Neuronal stem cell (in vitro differentiated cells): ENCODE measurements around the gene SSRP1.
A peak's percentile ranks its signal among the peaks of the same experiment; 100 is the strongest.

Experiments
- DNase-seq: peaks from one replicate; pipeline ENCODE4 v3.0.0-alpha.2; 2013; ENCODE audit warnings: low spot score
- H2AFZ ChIP-seq: one replicate; pipeline ENCODE4 v1.6.1; 2013; ENCODE audit warnings: mild to moderate bottlenecking, low read length, inconsistent platforms
- H2AK5ac ChIP-seq: 2 replicates; pipeline ENCODE4 v1.6.1; 2013; ENCODE audit warnings: low read depth, mild to moderate bottlenecking, inconsistent platforms, low read length, moderate library complexity, mixed read lengths
- H2BK120ac ChIP-seq: 2 replicates; pipeline ENCODE4 v1.6.1; 2013; ENCODE audit warnings: low read depth, mild to moderate bottlenecking, inconsistent platforms, low read length, moderate library complexity, mixed read lengths
- H2BK12ac ChIP-seq: one replicate; pipeline ENCODE4 v1.6.1; 2013; ENCODE audit warnings: low read length, inconsistent platforms
- H2BK15ac ChIP-seq: 2 replicates; pipeline ENCODE4 v1.6.1; 2013; ENCODE audit warnings: mild to moderate bottlenecking, low read length, inconsistent platforms, mixed read lengths
- H2BK5ac ChIP-seq: one replicate; pipeline ENCODE4 v1.6.1; 2013; ENCODE audit warnings: inconsistent platforms, mild to moderate bottlenecking, low read length, moderate library complexity
- H3K14ac ChIP-seq: one replicate; pipeline ENCODE4 v1.6.1; 2013; ENCODE audit warnings: low read length, inconsistent platforms
- H3K18ac ChIP-seq: 2 replicates; pipeline ENCODE4 v1.6.1; 2013; ENCODE audit warnings: low read length, inconsistent platforms
- H3K23ac ChIP-seq: 2 replicates; pipeline ENCODE4 v1.6.1; 2013; ENCODE audit warnings: low read depth, mild to moderate bottlenecking, mixed read lengths, low read length, inconsistent platforms; ENCODE audit not compliant: poor library complexity
- H3K27ac ChIP-seq: replicated peaks from 3 replicates; pipeline ENCODE4 v1.5.1; 2013; ENCODE audit warnings: low read length, inconsistent platforms
- H3K27me3 ChIP-seq, 3 experiments: 2 replicates each; pipeline ENCODE4 v1.6.1; 2013; ENCODE audit warnings: low read length in 3 of 3, mild to moderate bottlenecking in 2 of 3, inconsistent platforms in 1 of 3, low read depth in 1 of 3, mixed read lengths in 1 of 3, moderate library complexity in 1 of 3; ENCODE audit not compliant: control insufficient read depth in 3 of 3, insufficient read depth in 3 of 3
- H3K36me3 ChIP-seq, 2 donors: replicated peaks in 1 of 2; 2 replicates each; pipeline ENCODE4 v1.6.1; 2013; ENCODE audit warnings: low read length in 2 of 2; ENCODE audit not compliant: control insufficient read depth in 2 of 2, insufficient read depth in 2 of 2
- H3K4ac ChIP-seq: 2 replicates; pipeline ENCODE4 v1.6.1; 2013; ENCODE audit warnings: inconsistent platforms, mild to moderate bottlenecking, low read length, moderate library complexity
- H3K4me1 ChIP-seq, 2 donors: 1 replicate in 1 of 2; 2 replicates in 1 of 2; pipeline ENCODE4 v1.6.1; 2013; ENCODE audit warnings: low read length in 2 of 2, low read depth in 1 of 2; ENCODE audit not compliant: control insufficient read depth in 2 of 2, insufficient read depth in 1 of 2
- H3K4me2 ChIP-seq: one replicate; pipeline ENCODE4 v1.6.1; 2013; ENCODE audit warnings: mild to moderate bottlenecking, low read length, inconsistent platforms; ENCODE audit not compliant: insufficient read depth, poor library complexity, severe bottlenecking
- H3K4me3 ChIP-seq, 2 donors: 2 replicates each; pipeline ENCODE4 v1.5.1; 2013; ENCODE audit warnings: low read length in 2 of 2, mild to moderate bottlenecking in 2 of 2, inconsistent platforms in 1 of 2, moderate library complexity in 1 of 2
- H3K79me1 ChIP-seq: one replicate; pipeline ENCODE4 v1.6.1; 2013; ENCODE audit warnings: low read depth, mild to moderate bottlenecking, inconsistent platforms, low read length, moderate library complexity
- H3K9ac ChIP-seq: one replicate; pipeline ENCODE4 v1.6.1; 2013; ENCODE audit warnings: mild to moderate bottlenecking, low read depth, low read length, inconsistent platforms; ENCODE audit not compliant: poor library complexity
- H3K9me3 ChIP-seq, 2 donors: replicated peaks in 1 of 2; 2 replicates each; pipeline versions ENCODE3 to v1.6.1; 2013; ENCODE audit warnings: low read length in 2 of 2, mild to moderate bottlenecking in 2 of 2, inconsistent platforms in 1 of 2, low read depth in 1 of 2, mixed read lengths in 1 of 2, moderate library complexity in 1 of 2; ENCODE audit not compliant: control insufficient read depth in 2 of 2, insufficient read depth in 1 of 2
- H4K8ac ChIP-seq: one replicate; pipeline ENCODE4 v1.6.1; 2013; ENCODE audit warnings: low read depth, mild to moderate bottlenecking, inconsistent platforms, low read length, moderate library complexity
- H4K91ac ChIP-seq: one replicate; pipeline ENCODE4 v1.6.1; 2013; ENCODE audit warnings: low read length, low read depth, mild to moderate bottlenecking, inconsistent platforms; ENCODE audit not compliant: poor library complexity
- WGBS, 2 donors: extraction: QIAGEN DNeasy Blood & Tissue Kit; methylation state at CpG; one replicate each; pipeline ENCODE4 v1.1.7; 2013; ENCODE audit warnings: missing lambda C conversion rate in 2 of 2, mixed read lengths in 1 of 2; ENCODE audit not compliant: insufficient read length in 2 of 2, insufficient replicate concordance in 1 of 2; ENCODE audit errors: extremely low coverage in 2 of 2; 5-methylcytosine and 5-hydroxymethylcytosine counted together

Gene SSRP1

DNA sequence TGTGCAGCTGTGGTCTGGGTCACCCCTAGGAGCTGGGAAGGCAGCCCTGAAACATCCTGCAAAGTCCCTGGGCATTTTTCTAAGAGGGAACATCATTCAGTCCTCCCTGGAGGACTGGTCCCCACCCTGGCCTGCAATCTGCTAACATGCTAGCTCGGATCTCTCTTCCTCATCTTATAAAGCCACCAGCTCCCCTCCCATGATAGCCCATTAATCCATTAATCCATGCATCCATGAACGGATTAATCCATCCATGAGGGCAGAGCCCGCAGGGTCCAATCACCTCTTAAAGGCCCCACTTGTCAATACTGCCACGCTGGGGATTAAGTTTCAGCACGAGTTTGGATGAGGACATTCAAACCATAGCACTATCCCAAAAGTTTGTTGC lies 33.1 kb upstream of the SSRP1 start:
- Histone ChIP-seq H3K79me1 (no peaks in the 10 kb centered on the region), H3K36me3 (no peaks in the 10 kb centered on the region), H3K23ac (no peak overlapping the region), H3K4ac (no peak overlapping the region), H2AFZ (no peak overlapping the region), H2BK5ac (no peak overlapping the region), H4K8ac (no peak overlapping the region), H3K4me1 (peaks cover 8 to 13% of the 10 kb centered on the region in 2 donors), H2BK15ac (no peak overlapping the region), H3K9me3 (no peaks in the 10 kb centered on the region), H3K18ac (no peak overlapping the region), H2BK12ac (no peak overlapping the region), H4K91ac (no peak overlapping the region), H2AK5ac (no peak overlapping the region), H3K27me3 (peaks cover 0 to 29% (median 0%) of the 10 kb centered on the region in 3 experiments), H3K27ac (no peak overlapping the region), H3K4me3 (no peak overlapping the region), H3K4me2 (no peak overlapping the region), H3K14ac (no peak overlapping the region), H2BK120ac (no peak overlapping the region), H3K9ac (no peak overlapping the region)
- WGBS, 2 donors: no CpG with 5 or more reads among the region's 5 CpGs
- no peak for DNase-seq

- no peak overlapping the region for H2BK120ac ChIP-seq
- no peak for DNase-seq
- no peak overlapping the region for H3K4ac ChIP-seq
- no peak overlapping the region for H2BK15ac ChIP-seq
- no peaks in the 10 kb centered on the region for H3K36me3 ChIP-seq
- WGBS, 2 donors: no CpG with 5 or more reads among the region's 19 CpGs
- no peak overlapping the region for H2BK5ac ChIP-seq
- H3K4me3 ChIP-seq: no peak overlapping the region
- no peaks in the 10 kb centered on the region for H3K9me3 ChIP-seq
- no peak overlapping the region for H3K9ac ChIP-seq
- H4K91ac ChIP-seq: no peak overlapping the region
- no peak overlapping the region for H2AK5ac ChIP-seq
- H4K8ac ChIP-seq: no peak overlapping the region
- H3K14ac ChIP-seq: no peak overlapping the region
- peaks cover 0 to 29% (median 0%) of the 10 kb centered on the region in 3 experiments for H3K27me3 ChIP-seq
- no peak overlapping the region for H2AFZ ChIP-seq
- H3K79me1 ChIP-seq: no peaks in the 10 kb centered on the region
- H3K4me1 ChIP-seq: peaks cover 8 to 13% of the 10 kb centered on the region in 2 donors
- no peak overlapping the region for H3K18ac ChIP-seq
- no peak overlapping the region for H2BK12ac ChIP-seq
- no peak overlapping the region for H3K27ac ChIP-seq
- H3K4me2 ChIP-seq: no peak overlapping the region
- peak overlapping the region; percentile 25 for H3K23ac ChIP-seq
Observed at GRCh38 chr11:57368106-57368844, 32.6 kb upstream of the SSRP1 start.

DNA sequence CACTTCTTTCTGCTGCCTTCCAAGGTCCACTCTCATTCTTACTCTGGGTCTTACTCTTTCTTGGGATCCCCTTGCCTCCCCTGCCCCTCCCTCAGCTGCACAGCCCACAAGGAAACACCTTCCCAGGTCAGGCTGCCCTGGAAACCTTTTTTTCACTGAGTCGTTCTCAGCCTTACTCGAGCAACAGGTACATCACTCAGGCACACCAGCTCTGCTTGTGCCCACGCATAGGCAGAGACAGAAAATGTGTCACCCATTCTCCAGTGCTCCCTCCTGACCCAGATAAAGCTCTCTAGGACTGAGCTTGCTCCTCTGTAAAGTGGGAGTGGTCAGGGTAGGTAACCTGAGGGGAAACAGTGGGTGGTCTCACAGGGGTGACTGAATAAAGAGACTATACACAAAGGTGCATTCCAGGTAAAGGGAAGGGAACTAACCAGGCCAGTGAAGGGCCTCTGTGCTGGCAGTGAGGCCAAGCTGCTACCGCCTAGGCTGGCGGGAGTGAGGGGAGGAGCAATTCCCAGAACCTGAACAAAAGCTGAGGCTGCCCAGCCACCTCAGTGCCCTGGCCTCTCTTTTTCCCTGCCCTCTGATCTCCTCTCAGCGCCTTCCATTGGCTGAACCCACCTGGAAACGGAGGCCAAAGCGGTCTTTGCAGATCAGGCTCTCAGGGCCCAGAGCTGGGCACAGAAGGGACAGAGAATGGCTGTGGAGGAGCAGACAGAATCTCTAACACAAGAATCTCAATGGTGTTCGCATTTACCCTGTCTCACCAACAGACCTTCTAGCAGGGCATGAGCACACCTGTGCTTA lies 29.4 kb upstream of the SSRP1 start:
- H3K4me3 ChIP-seq: no peak overlapping the region
- H2BK120ac ChIP-seq: no peak overlapping the region
- no peak overlapping the region for H3K27ac ChIP-seq
- H2AK5ac ChIP-seq: no peak overlapping the region
- H3K4me1 ChIP-seq: peaks cover 8 to 13% of the 10 kb centered on the region in 2 donors
- H3K14ac ChIP-seq: no peak overlapping the region
- H3K9ac ChIP-seq: no peak overlapping the region
- WGBS, 2 donors: no CpG with 5 or more reads among the region's 9 CpGs
- H2BK5ac ChIP-seq: no peak overlapping the region
- no peak overlapping the region for H4K91ac ChIP-seq
- H3K36me3 ChIP-seq: no peaks in the 10 kb centered on the region
- no peak overlapping the region for H2BK12ac ChIP-seq
- no peaks in the 10 kb centered on the region for H3K9me3 ChIP-seq
- no peak overlapping the region for H2BK15ac ChIP-seq
- H3K4ac ChIP-seq: no peak overlapping the region
- H3K23ac ChIP-seq: no peak overlapping the region
- no peak for DNase-seq
- peaks cover 0 to 27% (median 0%) of the 10 kb centered on the region in 3 experiments for H3K27me3 ChIP-seq
- no peak overlapping the region for H3K4me2 ChIP-seq
- H4K8ac ChIP-seq: no peak overlapping the region
- H3K79me1 ChIP-seq: no peaks in the 10 kb centered on the region
- peak overlapping the region; percentile 6 for H3K18ac ChIP-seq
- H2AFZ ChIP-seq: peak overlapping the region; percentile 65
